Ishikawa (cell line): Measurements from ENCODE around the gene DNAJC11.

ENCODE experiments used
- CEBPB ChIP-seq: IDR thresholded peaks from 2 replicates; pipeline ENCODE4 v1.6.1; 2012
- CREB1 ChIP-seq: IDR thresholded peaks from 2 replicates; pipeline ENCODE4 v1.6.1; 2012; ENCODE audit warnings: low read depth
- EP300 ChIP-seq: IDR thresholded peaks from 2 replicates; pipeline ENCODE4 v1.6.1; 2012; ENCODE audit warnings: borderline replicate concordance
- MAX ChIP-seq: IDR thresholded peaks from 2 replicates; pipeline ENCODE4 v1.6.1; 2012
- NFIC ChIP-seq: IDR thresholded peaks from 2 replicates; pipeline ENCODE4 v1.6.1; 2012
- RAD21 ChIP-seq: IDR thresholded peaks from 2 replicates; pipeline ENCODE4 v1.6.1; 2012; ENCODE audit warnings: low read depth
- REST ChIP-seq: IDR thresholded peaks from 2 replicates; pipeline ENCODE4 v1.6.1; 2012; ENCODE audit warnings: low read depth, mild to moderate bottlenecking
- TEAD4 ChIP-seq: IDR thresholded peaks from 2 replicates; pipeline ENCODE4 v1.6.1; 2012
- USF1 ChIP-seq: IDR thresholded peaks from 2 replicates; pipeline ENCODE4 v1.6.1; 2012
- ZBTB7A ChIP-seq: IDR thresholded peaks from 2 replicates; pipeline ENCODE4 v1.6.1; 2012; ENCODE audit warnings: low read depth

- no peak for TF ChIP-seq TEAD4
- no peak for TF ChIP-seq ZBTB7A
- TF ChIP-seq CREB1, result no peak
- TF ChIP-seq CEBPB, result no peak
- TF ChIP-seq REST, result no peak
- no peak for TF ChIP-seq MAX
- no peak for TF ChIP-seq USF1
- TF ChIP-seq RAD21, result no peak
- TF ChIP-seq EP300, result no peak
- TF ChIP-seq NFIC, result no peak
These were observed 7.4 kb downstream of the DNAJC11 start for GRCh38 chr1:6694121-6694713.
